ENCODE measurements around the gene FAM170B.

The FAM170B gene

DNA sequence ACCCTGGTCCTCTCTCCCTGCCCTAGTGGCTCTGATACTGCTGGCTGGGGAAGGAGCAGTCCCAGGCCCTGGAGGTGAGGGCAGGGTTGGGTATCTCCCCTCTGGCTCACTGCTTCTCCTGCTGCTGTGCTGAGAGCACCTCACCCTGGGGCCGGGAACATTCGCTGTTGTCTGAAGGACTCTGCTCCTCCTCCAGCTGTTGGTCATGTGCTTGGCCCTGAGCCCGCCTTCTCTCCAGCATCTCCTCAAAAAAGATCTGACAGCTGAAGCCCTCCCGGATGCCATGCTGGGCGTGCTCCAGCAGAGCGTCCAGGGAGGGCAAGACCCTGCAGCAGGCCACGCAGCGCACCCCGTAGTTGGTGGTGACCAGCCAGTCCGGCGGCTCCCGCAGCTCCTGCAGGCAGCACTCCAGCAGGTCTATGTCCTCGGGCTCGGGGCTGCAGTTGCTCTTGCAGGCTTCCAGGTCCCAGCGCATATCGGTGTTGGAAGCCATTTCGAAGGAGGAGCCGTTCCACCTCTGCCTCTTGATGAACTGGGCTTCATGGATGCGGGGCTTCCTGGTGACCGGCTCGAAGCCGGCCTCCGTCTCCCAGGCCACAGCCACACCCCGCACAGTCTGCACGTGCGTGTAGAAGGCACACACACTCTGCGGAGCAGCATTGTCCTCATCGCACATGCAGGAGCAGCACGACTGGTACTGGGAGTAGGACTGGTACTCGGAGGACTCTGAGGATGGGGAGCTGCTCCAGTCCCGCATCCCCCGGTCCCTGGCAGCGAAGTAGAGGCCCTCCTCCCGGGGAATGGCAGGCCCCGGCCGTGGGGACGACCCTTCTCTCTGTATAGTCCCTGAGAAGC, 2.1 kb downstream of the FAM170B start:
- no peaks in the 10 kb centered on the region for H4K20me1 ChIP-seq
- no peaks in the 10 kb centered on the region for H3K36me3 ChIP-seq
- no peak overlapping the region for H3K9ac ChIP-seq
- no peak overlapping the region for H3K4me3 ChIP-seq
- peaks cover 23 to 33% (median 27%) of the 10 kb centered on the region in 10 experiments for H3K4me1 ChIP-seq
- H3K27me3 ChIP-seq, result no peaks in the 10 kb centered on the region
- H3K9me3 ChIP-seq (replicated peaks in 1 of 11), result peaks cover 0 to 6% (median 5%) of the 10 kb centered on the region in 11 experiments; a peak in 19 of 22 replicates
- H3K27ac ChIP-seq, result no peak overlapping the region
- no peak for TF ChIP-seq Cebpa-rat (IDR thresholded peaks at IDR 0.05)
- no peak overlapping the region for H3K4me2 ChIP-seq

DNA sequence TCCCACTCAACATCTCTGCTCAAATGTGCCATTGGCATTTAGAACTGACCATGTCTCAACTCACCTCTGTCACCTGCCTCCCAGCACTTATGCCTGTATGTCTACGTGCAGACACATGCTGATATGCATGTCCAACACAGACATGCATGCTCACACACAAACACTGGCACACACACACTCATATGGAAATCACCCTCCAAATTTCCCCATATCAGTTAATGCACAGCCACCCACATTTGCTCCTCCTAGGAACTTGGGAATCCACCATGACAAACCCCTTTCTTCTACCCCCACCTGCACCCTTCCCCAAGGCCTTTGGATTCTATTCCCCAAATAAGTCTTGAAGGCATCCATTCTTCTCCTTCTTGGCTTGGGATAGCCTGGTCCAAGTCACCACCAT, 4.4 kb downstream of the FAM170B start:
- no peak for TF ChIP-seq Cebpa-rat (IDR thresholded peaks at IDR 0.05)
- H3K9ac ChIP-seq, result no peak overlapping the region
- no peaks in the 10 kb centered on the region for H3K9me3 ChIP-seq (replicated peaks in 1 of 11)
- no peak overlapping the region for H3K4me3 ChIP-seq
- H3K4me1 ChIP-seq, result peaks cover 5 to 9% (median 7%) of the 10 kb centered on the region in 10 experiments; a peak in 19 of 20 replicates
- no peak overlapping the region for H3K27ac ChIP-seq
- no peaks in the 10 kb centered on the region for H3K27me3 ChIP-seq
- H4K20me1 ChIP-seq, result no peaks in the 10 kb centered on the region
- H3K4me2 ChIP-seq, result no peak overlapping the region
- no peaks in the 10 kb centered on the region for H3K36me3 ChIP-seq

DNA sequence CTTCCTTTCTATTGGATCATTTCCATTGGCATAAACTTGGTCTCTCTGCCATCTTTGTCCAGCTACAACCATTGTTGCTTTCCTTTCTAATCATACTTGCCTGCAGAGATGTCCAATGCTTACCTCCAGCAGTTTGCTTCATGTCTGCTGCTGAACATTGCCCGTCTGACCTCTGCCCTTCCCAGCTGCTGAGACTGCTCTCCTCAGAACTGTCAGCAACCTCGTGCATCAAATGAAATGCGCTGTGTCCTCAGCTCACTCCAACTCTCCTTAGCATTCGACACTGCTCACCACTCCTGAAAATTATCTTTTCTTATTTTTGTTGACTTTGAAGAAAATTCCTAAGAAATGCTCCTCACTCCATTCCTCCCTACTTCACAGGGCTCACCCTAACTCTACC, 5.0 kb downstream of the FAM170B start:
- H3K36me3 ChIP-seq, result no peaks in the 10 kb centered on the region
- H4K20me1 ChIP-seq, result no peaks in the 10 kb centered on the region
- no peaks in the 10 kb centered on the region for H3K9me3 ChIP-seq (replicated peaks in 1 of 11)
- no peak for TF ChIP-seq Cebpa-rat (IDR thresholded peaks at IDR 0.05)
- H3K4me2 ChIP-seq, result no peak overlapping the region
- H3K4me1 ChIP-seq, result peaks cover 0 to 4% (median 1%) of the 10 kb centered on the region in 10 experiments; a peak in 10 of 20 replicates
- no peaks in the 10 kb centered on the region for H3K27me3 ChIP-seq
- no peak overlapping the region for H3K27ac ChIP-seq
- no peak overlapping the region for H3K9ac ChIP-seq
- no peak overlapping the region for H3K4me3 ChIP-seq

- Histone ChIP-seq H4K20me1 (no peaks in the 10 kb centered on the region), H3K27me3 (no peaks in the 10 kb centered on the region), H3K36me3 (no peaks in the 10 kb centered on the region), H3K4me3 (no peak overlapping the region), H3K9me3 (replicated peaks in 1 of 11) (no peaks in the 10 kb centered on the region), H3K4me1 (no peaks in the 10 kb centered on the region), H3K9ac (no peak overlapping the region), H3K27ac (no peak overlapping the region), H3K4me2 (no peak overlapping the region)
- TF ChIP-seq Cebpa-rat (IDR thresholded peaks at IDR 0.05), result no peak
Observed at GRCh38 chr10:49123981-49124950, 9.6 kb downstream of the FAM170B start.

DNA sequence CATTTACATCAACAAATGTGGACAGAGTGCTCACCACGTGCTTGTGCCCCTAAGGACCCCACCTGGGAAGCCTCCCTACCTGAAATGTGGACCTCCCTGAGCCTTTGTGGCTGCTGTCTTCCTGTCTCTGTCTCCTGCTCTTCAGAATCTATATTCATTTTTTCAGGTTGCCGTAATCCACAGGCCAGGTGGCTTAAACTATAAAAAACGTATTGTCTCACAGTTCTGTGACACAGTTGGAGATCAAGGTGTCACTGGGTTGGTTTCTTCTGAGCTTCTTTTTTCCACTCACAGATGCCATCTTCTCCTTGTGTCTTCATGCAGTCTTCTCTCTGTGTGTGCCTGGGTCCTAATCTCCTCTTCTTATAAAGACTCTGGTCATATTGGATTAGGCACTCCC, 12.9 kb downstream of the FAM170B start:
- Histone ChIP-seq H3K27ac (no peak overlapping the region), H3K4me3 (no peak overlapping the region), H3K9me3 (replicated peaks in 1 of 11) (no peaks in the 10 kb centered on the region), H4K20me1 (no peaks in the 10 kb centered on the region), H3K27me3 (peaks cover 8 to 16% (median 12%) of the 10 kb centered on the region in 11 experiments), H3K9ac (no peak overlapping the region), H3K36me3 (no peaks in the 10 kb centered on the region), H3K4me2 (no peak overlapping the region), H3K4me1 (peaks cover 0 to 9% (median 7%) of the 10 kb centered on the region in 10 experiments; a peak in 11 of 20 replicates)
- TF ChIP-seq Cebpa-rat (IDR thresholded peaks at IDR 0.05), result no peak

DNA sequence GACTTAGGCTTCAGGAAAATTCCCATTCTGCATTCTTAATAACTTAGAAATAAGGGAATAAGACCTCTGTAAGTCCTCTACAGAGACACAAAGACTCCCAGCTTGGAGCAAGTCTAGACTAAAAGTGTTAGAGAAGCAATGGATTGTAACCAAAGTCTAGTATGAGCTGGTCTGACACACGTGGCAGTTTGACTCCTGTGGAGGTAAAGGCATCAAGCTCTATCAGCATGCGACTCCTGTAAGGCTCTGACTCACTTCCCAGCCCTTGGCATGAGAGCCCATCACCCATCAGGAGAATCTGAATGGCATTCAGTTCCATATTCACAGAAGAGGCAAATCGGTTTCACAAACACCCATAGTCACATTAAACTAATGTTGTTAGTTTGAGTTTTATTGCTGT, 14.1 kb downstream of the FAM170B start:
- Histone ChIP-seq H4K20me1 (no peaks in the 10 kb centered on the region), H3K27me3 (peaks cover 19 to 27% (median 24%) of the 10 kb centered on the region in 11 experiments)

GRCh38 chr10:49118430-49119074, 15.3 kb downstream of the FAM170B start:
- TF ChIP-seq Cebpa-rat (IDR thresholded peaks at IDR 0.05), result no peak
- Histone ChIP-seq H3K9ac (no peak overlapping the region), H4K20me1 (no peaks in the 10 kb centered on the region; a peak in 1 of 22 replicates), H3K4me3 (no peak overlapping the region), H3K4me1 (peaks cover 0 to 13% (median 9%) of the 10 kb centered on the region in 10 experiments; a peak in 11 of 20 replicates), H3K9me3 (replicated peaks in 1 of 11) (no peaks in the 10 kb centered on the region), H3K36me3 (no peaks in the 10 kb centered on the region), H3K27ac (no peak overlapping the region), H3K4me2 (no peak overlapping the region), H3K27me3 (peaks cover 31 to 39% (median 36%) of the 10 kb centered on the region in 11 experiments)

More for the DNA sequence above, 14.1 kb downstream of the FAM170B start:
- peaks cover 0 to 13% (median 9%) of the 10 kb centered on the region in 10 experiments; a peak in 11 of 20 replicates for H3K4me1 ChIP-seq
- no peak overlapping the region for H3K9ac ChIP-seq
- no peak overlapping the region for H3K4me3 ChIP-seq
- no peaks in the 10 kb centered on the region for H3K36me3 ChIP-seq
- H3K4me2 ChIP-seq, result no peak overlapping the region
- H3K27ac ChIP-seq, result no peak overlapping the region
- no peak for TF ChIP-seq Cebpa-rat (IDR thresholded peaks at IDR 0.05)
- H3K9me3 ChIP-seq (replicated peaks in 1 of 11), result no peaks in the 10 kb centered on the region

DNA sequence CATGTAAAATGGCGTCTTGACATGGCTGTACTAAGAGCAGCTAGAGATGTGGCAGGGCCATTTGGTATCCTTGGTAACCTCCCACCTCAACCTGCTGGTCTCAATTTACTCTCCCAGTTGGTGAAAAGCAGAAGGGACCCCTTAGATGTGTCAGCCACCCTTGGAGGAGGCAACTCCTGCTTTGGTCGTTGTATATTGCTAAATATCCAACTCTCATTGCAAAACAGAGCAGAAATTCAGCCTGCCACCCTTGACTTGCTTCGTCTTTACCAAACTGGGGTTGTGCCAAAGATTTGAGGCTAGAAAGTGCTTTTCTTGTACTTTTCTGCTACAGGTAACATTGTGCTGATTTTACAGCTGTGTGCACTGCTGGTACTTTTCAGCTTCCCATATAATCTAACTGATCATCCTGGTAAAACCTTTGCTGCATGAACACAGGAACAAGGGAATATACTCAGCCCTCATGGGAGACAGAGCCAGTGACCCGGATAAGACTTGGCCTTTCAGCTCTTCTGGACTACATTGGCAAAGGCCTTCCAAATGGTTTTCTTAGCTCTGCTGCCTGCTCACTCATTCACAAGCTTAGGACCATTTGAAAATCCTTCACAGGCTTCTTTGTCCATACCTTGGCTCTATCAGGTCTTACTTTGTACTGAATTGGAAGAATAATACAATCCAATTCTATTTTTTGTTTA, 16.3 kb downstream of the FAM170B start:
- H3K36me3 ChIP-seq, result no peaks in the 10 kb centered on the region
- no peak overlapping the region for H3K4me2 ChIP-seq
- peaks cover 35 to 46% (median 40%) of the 10 kb centered on the region in 11 experiments for H3K27me3 ChIP-seq
- no peak overlapping the region for H3K4me3 ChIP-seq
- peaks cover 0 to 13% (median 9%) of the 10 kb centered on the region in 10 experiments; a peak in 11 of 20 replicates for H3K4me1 ChIP-seq
- H3K27ac ChIP-seq, result no peak overlapping the region
- H4K20me1 ChIP-seq, result no peaks in the 10 kb centered on the region; a peak in 1 of 22 replicates
- no peaks in the 10 kb centered on the region for H3K9me3 ChIP-seq (replicated peaks in 1 of 11)
- H3K9ac ChIP-seq, result no peak overlapping the region
- TF ChIP-seq Cebpa-rat (IDR thresholded peaks at IDR 0.05), result no peak

Data from BLaER1 treated with 17β-estradiol and CSF1 and Interleukin-3, amounts not matched to agents 10 nM and 100 nM (cell line).